Neuronal stem cell (in vitro differentiated cells): ENCODE data around the gene TRIP13.
A peak's percentile ranks its signal among the peaks of the same experiment; 100 is the strongest.

Experiments
- DNase-seq: peaks from one replicate; pipeline ENCODE4 v3.0.0-alpha.2; 2013; ENCODE audit warnings: low spot score
- H2AFZ ChIP-seq: one replicate; pipeline ENCODE4 v1.6.1; 2013; ENCODE audit warnings: mild to moderate bottlenecking, low read length, inconsistent platforms
- H2AK5ac ChIP-seq: 2 replicates; pipeline ENCODE4 v1.6.1; 2013; ENCODE audit warnings: low read depth, mild to moderate bottlenecking, inconsistent platforms, low read length, moderate library complexity, mixed read lengths
- H2BK120ac ChIP-seq: 2 replicates; pipeline ENCODE4 v1.6.1; 2013; ENCODE audit warnings: low read depth, mild to moderate bottlenecking, inconsistent platforms, low read length, moderate library complexity, mixed read lengths
- H2BK12ac ChIP-seq: one replicate; pipeline ENCODE4 v1.6.1; 2013; ENCODE audit warnings: low read length, inconsistent platforms
- H2BK15ac ChIP-seq: 2 replicates; pipeline ENCODE4 v1.6.1; 2013; ENCODE audit warnings: mild to moderate bottlenecking, low read length, inconsistent platforms, mixed read lengths
- H2BK5ac ChIP-seq: one replicate; pipeline ENCODE4 v1.6.1; 2013; ENCODE audit warnings: inconsistent platforms, mild to moderate bottlenecking, low read length, moderate library complexity
- H3K14ac ChIP-seq: one replicate; pipeline ENCODE4 v1.6.1; 2013; ENCODE audit warnings: low read length, inconsistent platforms
- H3K18ac ChIP-seq: 2 replicates; pipeline ENCODE4 v1.6.1; 2013; ENCODE audit warnings: low read length, inconsistent platforms
- H3K23ac ChIP-seq: 2 replicates; pipeline ENCODE4 v1.6.1; 2013; ENCODE audit warnings: low read depth, mild to moderate bottlenecking, mixed read lengths, low read length, inconsistent platforms; ENCODE audit not compliant: poor library complexity
- H3K27ac ChIP-seq: replicated peaks from 3 replicates; pipeline ENCODE4 v1.5.1; 2013; ENCODE audit warnings: low read length, inconsistent platforms
- H3K27me3 ChIP-seq, 3 experiments: 2 replicates each; pipeline ENCODE4 v1.6.1; 2013; ENCODE audit warnings: low read length in 3 of 3, mild to moderate bottlenecking in 2 of 3, inconsistent platforms in 1 of 3, low read depth in 1 of 3, mixed read lengths in 1 of 3, moderate library complexity in 1 of 3; ENCODE audit not compliant: control insufficient read depth in 3 of 3, insufficient read depth in 3 of 3
- H3K36me3 ChIP-seq, 2 donors: replicated peaks in 1 of 2; 2 replicates each; pipeline ENCODE4 v1.6.1; 2013; ENCODE audit warnings: low read length in 2 of 2; ENCODE audit not compliant: control insufficient read depth in 2 of 2, insufficient read depth in 2 of 2
- H3K4ac ChIP-seq: 2 replicates; pipeline ENCODE4 v1.6.1; 2013; ENCODE audit warnings: inconsistent platforms, mild to moderate bottlenecking, low read length, moderate library complexity
- H3K4me1 ChIP-seq, 2 donors: 1 replicate in 1 of 2; 2 replicates in 1 of 2; pipeline ENCODE4 v1.6.1; 2013; ENCODE audit warnings: low read length in 2 of 2, low read depth in 1 of 2; ENCODE audit not compliant: control insufficient read depth in 2 of 2, insufficient read depth in 1 of 2
- H3K4me2 ChIP-seq: one replicate; pipeline ENCODE4 v1.6.1; 2013; ENCODE audit warnings: mild to moderate bottlenecking, low read length, inconsistent platforms; ENCODE audit not compliant: insufficient read depth, poor library complexity, severe bottlenecking
- H3K4me3 ChIP-seq, 2 donors: 2 replicates each; pipeline ENCODE4 v1.5.1; 2013; ENCODE audit warnings: low read length in 2 of 2, mild to moderate bottlenecking in 2 of 2, inconsistent platforms in 1 of 2, moderate library complexity in 1 of 2
- H3K79me1 ChIP-seq: one replicate; pipeline ENCODE4 v1.6.1; 2013; ENCODE audit warnings: low read depth, mild to moderate bottlenecking, inconsistent platforms, low read length, moderate library complexity
- H3K9ac ChIP-seq: one replicate; pipeline ENCODE4 v1.6.1; 2013; ENCODE audit warnings: mild to moderate bottlenecking, low read depth, low read length, inconsistent platforms; ENCODE audit not compliant: poor library complexity
- H3K9me3 ChIP-seq, 2 donors: replicated peaks in 1 of 2; 2 replicates each; pipeline versions ENCODE3 to v1.6.1; 2013; ENCODE audit warnings: low read length in 2 of 2, mild to moderate bottlenecking in 2 of 2, inconsistent platforms in 1 of 2, low read depth in 1 of 2, mixed read lengths in 1 of 2, moderate library complexity in 1 of 2; ENCODE audit not compliant: control insufficient read depth in 2 of 2, insufficient read depth in 1 of 2
- H4K8ac ChIP-seq: one replicate; pipeline ENCODE4 v1.6.1; 2013; ENCODE audit warnings: low read depth, mild to moderate bottlenecking, inconsistent platforms, low read length, moderate library complexity
- H4K91ac ChIP-seq: one replicate; pipeline ENCODE4 v1.6.1; 2013; ENCODE audit warnings: low read length, low read depth, mild to moderate bottlenecking, inconsistent platforms; ENCODE audit not compliant: poor library complexity
- WGBS, 2 donors: extraction: QIAGEN DNeasy Blood & Tissue Kit; methylation state at CpG; one replicate each; pipeline ENCODE4 v1.1.7; 2013; ENCODE audit warnings: missing lambda C conversion rate in 2 of 2, mixed read lengths in 1 of 2; ENCODE audit not compliant: insufficient read length in 2 of 2, insufficient replicate concordance in 1 of 2; ENCODE audit errors: extremely low coverage in 2 of 2; 5-methylcytosine and 5-hydroxymethylcytosine counted together

Gene TRIP13

DNA sequence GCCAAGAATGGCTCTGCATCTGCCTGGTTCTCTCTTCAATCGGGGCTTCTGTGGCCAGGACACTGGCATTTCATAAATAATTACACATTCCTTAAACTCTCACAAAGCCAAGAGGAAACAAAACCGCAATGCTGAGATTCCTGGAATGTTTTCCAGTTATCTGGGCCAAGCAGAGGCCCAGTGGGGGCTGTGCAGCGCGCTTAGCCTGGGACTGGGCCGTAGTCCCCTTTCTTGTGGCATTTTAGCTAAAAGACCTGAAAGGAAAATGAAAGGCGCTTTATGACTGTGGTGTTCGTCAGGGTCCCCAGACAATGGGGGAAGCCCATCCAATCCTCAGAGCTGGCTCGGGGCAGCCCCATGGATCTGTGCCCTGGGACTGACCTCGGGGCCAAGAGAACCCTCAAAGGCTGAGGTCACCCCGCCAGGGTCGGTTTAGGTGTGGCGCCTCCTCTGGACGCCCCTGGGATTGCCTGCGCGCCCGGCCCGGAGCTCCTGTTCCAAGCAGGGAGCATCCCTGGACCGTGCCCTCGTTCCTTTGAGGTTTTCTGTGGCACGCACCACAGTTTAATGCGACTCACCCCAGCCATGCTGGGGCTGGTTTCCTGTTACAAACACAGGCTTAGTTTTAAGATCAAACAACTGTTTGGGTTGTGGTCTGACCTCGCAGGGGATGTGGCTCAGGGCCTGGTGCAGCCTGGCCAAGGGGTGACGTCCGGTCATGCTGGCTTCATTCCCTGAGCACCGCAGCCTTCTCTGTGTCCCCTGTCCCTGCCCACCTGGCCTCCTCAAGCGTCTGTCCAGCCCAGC is 64.5 kb downstream of the TRIP13 start:
- H2AFZ ChIP-seq, result peak overlapping the region; percentile 67
- H3K18ac ChIP-seq, result peak overlapping the region; percentile 92
- no peak overlapping the region for H4K91ac ChIP-seq
- H4K8ac ChIP-seq, result peak overlapping the region; percentile 7
- H3K14ac ChIP-seq, result peak overlapping the region; percentile 4
- peaks cover 11 to 20% of the 10 kb centered on the region in 2 donors for H3K4me1 ChIP-seq
- no peak overlapping the region for H3K23ac ChIP-seq
- H3K27me3 ChIP-seq, result no peaks in the 10 kb centered on the region
- H2BK15ac ChIP-seq, result peak overlapping the region; percentile 14
- WGBS, 2 donors, result no CpG with 5 or more reads among the region's 26 CpGs
- H2BK120ac ChIP-seq, result no peak overlapping the region
- H3K9ac ChIP-seq, result no peak overlapping the region
- H3K79me1 ChIP-seq, result no peaks in the 10 kb centered on the region
- no peak overlapping the region for H2BK12ac ChIP-seq
- peak overlapping the region; percentile 33 for H2AK5ac ChIP-seq
- no peak overlapping the region for H3K4me2 ChIP-seq
- no peak overlapping the region for H3K27ac ChIP-seq
- H3K36me3 ChIP-seq, result no peaks in the 10 kb centered on the region
- no peaks in the 10 kb centered on the region for H3K9me3 ChIP-seq
- H3K4me3 ChIP-seq, result no peak overlapping the region
- H2BK5ac ChIP-seq, result no peak overlapping the region
- DNase-seq, result no peak
- no peak overlapping the region for H3K4ac ChIP-seq

- WGBS, 2 donors, result no CpG with 5 or more reads among the region's 23 CpGs
- H3K23ac ChIP-seq, result no peak overlapping the region
- H3K27me3 ChIP-seq, result no peaks in the 10 kb centered on the region
- peak overlapping the region; percentile 7 for H4K8ac ChIP-seq
- peak overlapping the region; percentile 67 for H2AFZ ChIP-seq
- H2BK15ac ChIP-seq, result peak overlapping the region; percentile 14
- H2AK5ac ChIP-seq, result peak overlapping the region; percentile 58
- no peaks in the 10 kb centered on the region for H3K9me3 ChIP-seq
- DNase-seq, result no peak
- peak overlapping the region; percentile 64 for H4K91ac ChIP-seq
- H3K4me2 ChIP-seq, result no peak overlapping the region
- H3K4me1 ChIP-seq, result peaks cover 11 to 15% of the 10 kb centered on the region in 2 donors
- no peak overlapping the region for H2BK5ac ChIP-seq
- H3K36me3 ChIP-seq, result no peaks in the 10 kb centered on the region
- no peak overlapping the region for H3K4me3 ChIP-seq
- no peak overlapping the region for H2BK120ac ChIP-seq
- peak overlapping the region; percentile 63 for H3K14ac ChIP-seq
- H3K79me1 ChIP-seq, result no peaks in the 10 kb centered on the region
- H3K9ac ChIP-seq, result no peak overlapping the region
- peak overlapping the region; percentile 82 for H2BK12ac ChIP-seq
- H3K18ac ChIP-seq, result peak overlapping the region; percentile 92
- no peak overlapping the region for H3K27ac ChIP-seq
- H3K4ac ChIP-seq, result no peak overlapping the region
Observed at GRCh38 chr5:957748-958485, 65.2 kb downstream of the TRIP13 start.

GRCh38 chr5:958701-959571 is 66.3 kb downstream of the TRIP13 start:
- H3K27me3 ChIP-seq, result no peaks in the 10 kb centered on the region
- H4K91ac ChIP-seq, result no peak overlapping the region
- H2AK5ac ChIP-seq, result peak overlapping the region; percentile 7
- no peaks in the 10 kb centered on the region for H3K36me3 ChIP-seq
- H3K79me1 ChIP-seq, result no peaks in the 10 kb centered on the region
- no peak overlapping the region for H3K4me2 ChIP-seq
- no peak overlapping the region for H4K8ac ChIP-seq
- H3K4me1 ChIP-seq, result peaks cover 11 to 17% of the 10 kb centered on the region in 2 donors
- no peaks in the 10 kb centered on the region for H3K9me3 ChIP-seq
- peak overlapping the region; percentile 82 for H3K18ac ChIP-seq
- H2BK5ac ChIP-seq, result no peak overlapping the region
- H3K23ac ChIP-seq, result no peak overlapping the region
- no peak overlapping the region for H2BK12ac ChIP-seq
- H3K4me3 ChIP-seq, result no peak overlapping the region
- H3K27ac ChIP-seq, result no peak overlapping the region
- peak overlapping the region; percentile 74 for H2BK15ac ChIP-seq
- no peak overlapping the region for H3K14ac ChIP-seq
- peak overlapping the region; percentile 4 for H2AFZ ChIP-seq
- no peak overlapping the region for H2BK120ac ChIP-seq
- DNase-seq, result no peak
- no peak overlapping the region for H3K9ac ChIP-seq
- H3K4ac ChIP-seq, result no peak overlapping the region
- no CpG with 5 or more reads among the region's 48 CpGs for WGBS, 2 donors
